K562 (cell line): ENCODE results near the gene EVA1B. TPM values are rescaled to one million over a fixed set of nuclear protein-coding genes. Genes with fewer than 3 reads are reported as not detected.

Experiments
- ATAC-seq: fragments of 200-7000 bp; cut with Tn5 transposase; 3 replicates; pipeline ENCODE4 v1.9.1; 2020; ENCODE audit warnings: moderate library complexity
- BruUV-seq: library from RNA; stranded (reverse); fragments of 400-500 nt; replicated peaks from 2 replicates; lab custom pipeline; 2021; lab: Mats Ljungman, UMichigan
- CTCF ChIA-PET: fragments of 300-600 bp; formaldehyde crosslinking; extraction: SDS; loops from one replicate; lab custom pipeline; 2021; ENCODE audit warnings: low intra/inter-chr PET ratio; lab: Yijun Ruan, JAX
- POLR2A ChIA-PET: fragments of 300-600, 350-650 bp; sonication (Branson Sonifier 250); formaldehyde crosslinking; extraction: SDS; loops from one replicate; lab custom pipeline; 2021; ENCODE audit warnings: antibody characterized with exemption, inconsistent platforms; lab: Yijun Ruan, JAX
- DNase-seq, 4 experiments: peaks; one replicate each; pipeline versions ENCODE4 v3.0.0 to v3.0.0-alpha.2; 2011 to 2018; ENCODE audit warnings: low spot score in 3 of 4, mixed read lengths in 3 of 4; ENCODE audit errors: extremely low read depth in 1 of 4
- FAIRE-seq: peaks from 2 replicates; lab custom pipeline; 2011; peaks lifted over from hg19 to GRCh38; lab: Jason Lieb, UNC
- H2AFZ ChIP-seq: 2 replicates; pipeline ENCODE4 v1.6.0; 2011; ENCODE audit warnings: low read depth, low read length, control low read depth, inconsistent platforms
- H3K27ac ChIP-seq: fragments of 200-600 bp; 3 replicates; pipeline ENCODE4 v1.8.0; 2011; ENCODE audit warnings: low read depth, mild to moderate bottlenecking, control low read depth, inconsistent platforms, low read length, moderate library complexity, mixed read lengths; ENCODE audit errors: extremely low read depth
- H3K27me3 ChIP-seq, 2 experiments: fragments of 300-600 bp in 1 of 2; 2 replicates in 1 of 2; 3 replicates in 1 of 2; pipeline versions ENCODE4 v1.6.0 to v1.8.0; 2011; ENCODE audit warnings: inconsistent platforms in 2 of 2, low read length in 2 of 2, mild to moderate bottlenecking in 1 of 2, mixed read lengths in 1 of 2, moderate library complexity in 1 of 2; ENCODE audit not compliant: control insufficient read depth in 2 of 2, insufficient read depth in 2 of 2
- H3K36me3 ChIP-seq: fragments of 300-600 bp; 3 replicates; pipeline ENCODE4 v1.8.0; 2011; ENCODE audit warnings: mild to moderate bottlenecking, low read length, inconsistent platforms; ENCODE audit not compliant: control insufficient read depth, insufficient read depth
- H3K4me1 ChIP-seq, 2 experiments: fragments of 200-600 bp in 1 of 2; replicated peaks in 1 of 2; 2 replicates in 1 of 2; 3 replicates in 1 of 2; pipeline versions ENCODE4 v1.5.1 to v1.8.0; 2011; ENCODE audit warnings: inconsistent platforms in 2 of 2, low read length in 2 of 2, mild to moderate bottlenecking in 1 of 2, mixed read lengths in 1 of 2, moderate library complexity in 1 of 2; ENCODE audit not compliant: control insufficient read depth in 2 of 2, insufficient read depth in 2 of 2
- H3K4me2 ChIP-seq: 2 replicates; pipeline ENCODE4 v1.6.1; 2011; ENCODE audit warnings: low read length, control low read depth, inconsistent platforms, mixed read lengths; ENCODE audit not compliant: insufficient read depth
- H3K4me3 ChIP-seq: fragments of 200-600 bp; sonication (generic), shearing (Covaris generic); 2 replicates; pipeline ENCODE4 v1.5.1; 2016; ENCODE audit warnings: control low read depth, inconsistent platforms
- H3K79me2 ChIP-seq: fragments of 200-600 bp; 3 replicates; pipeline ENCODE4 v1.8.0; 2011; ENCODE audit warnings: low read length, inconsistent platforms; ENCODE audit not compliant: control insufficient read depth, insufficient read depth
- H3K9ac ChIP-seq, 2 experiments: 2 replicates each; pipeline versions ENCODE4 v1.6.0 to v1.6.1; 2011; ENCODE audit warnings: low read depth in 2 of 2, low read length in 2 of 2, control low read depth in 1 of 2, inconsistent platforms in 1 of 2, mild to moderate bottlenecking in 1 of 2, mixed read lengths in 1 of 2; ENCODE audit not compliant: insufficient read depth in 1 of 2
- H3K9me1 ChIP-seq: one replicate; pipeline ENCODE4 v1.6.0; 2011; ENCODE audit warnings: inconsistent platforms, mild to moderate bottlenecking, low read length, moderate library complexity; ENCODE audit not compliant: control insufficient read depth, insufficient read depth
- H3K9me3 ChIP-seq: replicated peaks from 2 replicates; pipeline ENCODE4 v1.5.1; 2011; ENCODE audit warnings: low read depth, low read length, inconsistent platforms; ENCODE audit not compliant: control insufficient read depth, insufficient read depth
- H4K20me1 ChIP-seq: replicated peaks from 2 replicates; pipeline ENCODE4 v1.6.1; 2011; ENCODE audit warnings: low read length, inconsistent platforms, mixed read lengths; ENCODE audit not compliant: control insufficient read depth, insufficient read depth
- ADNP ChIP-seq: fragments of 200-800 bp; sonication (Bioruptor generic); IDR thresholded peaks from 2 replicates; pipeline ENCODE4 v1.6.1; 2016; ENCODE audit warnings: missing genetic modification characterization, missing compliant biosample characterization
- ATF3 ChIP-seq, 2 experiments: fragments of 450-650 bp in 1 of 2; sonication (generic) in 1 of 2; formaldehyde crosslinking in 1 of 2; IDR thresholded peaks in 1 of 2; conservative IDR thresholded peaks in 1 of 2; 2 replicates each; pipeline versions ENCODE4 v1.6.1 to v1.8.1; 2016 to 2023; ENCODE audit warnings: mild to moderate bottlenecking in 2 of 2, moderate library complexity in 2 of 2, inconsistent platforms in 1 of 2, missing genetic modification reagents in 1 of 2
- BDP1 ChIP-seq: IDR thresholded peaks from 3 replicates; pipeline ENCODE4 v1.6.1; 2011; ENCODE audit not compliant: insufficient read length, insufficient read depth
- ETV6 ChIP-seq, 3 experiments: fragments of 150-350 bp in 1 of 3; sonication (generic) in 1 of 3; formaldehyde crosslinking in 1 of 3; IDR thresholded peaks; 2 replicates each; pipeline versions ENCODE4 v1.6.1 to v1.8.0; 2014 to 2022; ENCODE audit warnings: borderline replicate concordance in 2 of 3, low read depth in 2 of 3, antibody characterized with exemption in 1 of 3, low read length in 1 of 3, mild to moderate bottlenecking in 1 of 3, missing genetic modification reagents in 1 of 3
- FOXP1 ChIP-seq: sonication (generic); formaldehyde crosslinking; IDR thresholded peaks from 2 replicates; pipeline ENCODE4 v1.8.0; 2022; ENCODE audit warnings: mild to moderate bottlenecking, missing genetic modification reagents
- POLR2G ChIP-seq: fragments of 200-400 bp; formaldehyde crosslinking; IDR thresholded peaks from 2 replicates; pipeline ENCODE4 v1.6.1; 2017; ENCODE audit warnings: low read depth, mild to moderate bottlenecking, antibody characterized with exemption, low read length, moderate library complexity
- TEAD4 ChIP-seq, 2 experiments: sonication (generic) in 1 of 2; formaldehyde crosslinking in 1 of 2; IDR thresholded peaks; 2 replicates each; pipeline versions ENCODE4 v1.6.1 to v1.8.0; 2012 to 2022; ENCODE audit warnings: borderline replicate concordance in 1 of 2, inconsistent platforms in 1 of 2, low read length in 1 of 2, mild to moderate bottlenecking in 1 of 2, missing genetic modification reagents in 1 of 2
- ZNF354B ChIP-seq: fragments of 250-450 bp; sonication (Bioruptor Pico); IDR thresholded peaks from 2 replicates; pipeline ENCODE4 v1.4.0; 2020
- WGBS: fragments of 100-300 bp; shearing (Covaris generic); methylation state at CpG from one replicate; pipeline ENCODE4 v1.1.6; 2016; ENCODE audit warnings: low coverage, mixed read lengths; ENCODE audit not compliant: insufficient coverage; ENCODE audit errors: missing lambda C conversion rate; 5-methylcytosine and 5-hydroxymethylcytosine counted together
- in situ Hi-C: fragments of 300-500 bp; cut with MboI; formaldehyde crosslinking; loops from 4 replicates; pipeline ENCODE4 v1.15.0; 2018; ENCODE audit warnings: inconsistent platforms, mixed read lengths
- intact Hi-C: fragments of 100-400 bp; cut with micrococcal nuclease; formaldehyde crosslinking; loops from 2 replicates; pipeline ENCODE4 v1.14.2; 2022
- polyA plus RNA-seq, 8 experiments: library from polyadenylated mRNA; depleted of rRNA in 4 of 8; stranded (reverse) in 5 of 8; unstranded in 3 of 8; fragments of >200 nt; fragmentation: Nextera tagmentation in 2 of 8; fragmentation: Illumina TruSeq in 1 of 8; extraction: Ambion mirVana in 2 of 8; extraction: Trizol in 1 of 8; gene quantifications; 2 replicates each; pipeline versions ENCODE4 v1.2.1 to v1.2.3, GENCODE V29; 2011 to 2014; ENCODE audit warnings: inconsistent platforms in 1 of 8, missing spikeins in 1 of 8
- total RNA-seq, 7 experiments: library from RNA; depleted of rRNA in 6 of 7; stranded (reverse); fragments of >200 nt in 6 of 7; fragmentation: Illumina TruSeq in 2 of 7; extraction: Trizol in 2 of 7; gene quantifications; 2 replicates each; pipeline versions ENCODE4 v1.2.1 to v1.2.3, GENCODE V29; 2011 to 2021; ENCODE audit warnings: low replicate concordance in 1 of 7

Gene EVA1B
- total and polyA plus RNA-seq, 9 of the 15 experiments (the other 6 are each of a cell fraction or from before 2014, with no cell fraction given) = 0.08 to 65.7 (median 2.4) TPM

DNA sequence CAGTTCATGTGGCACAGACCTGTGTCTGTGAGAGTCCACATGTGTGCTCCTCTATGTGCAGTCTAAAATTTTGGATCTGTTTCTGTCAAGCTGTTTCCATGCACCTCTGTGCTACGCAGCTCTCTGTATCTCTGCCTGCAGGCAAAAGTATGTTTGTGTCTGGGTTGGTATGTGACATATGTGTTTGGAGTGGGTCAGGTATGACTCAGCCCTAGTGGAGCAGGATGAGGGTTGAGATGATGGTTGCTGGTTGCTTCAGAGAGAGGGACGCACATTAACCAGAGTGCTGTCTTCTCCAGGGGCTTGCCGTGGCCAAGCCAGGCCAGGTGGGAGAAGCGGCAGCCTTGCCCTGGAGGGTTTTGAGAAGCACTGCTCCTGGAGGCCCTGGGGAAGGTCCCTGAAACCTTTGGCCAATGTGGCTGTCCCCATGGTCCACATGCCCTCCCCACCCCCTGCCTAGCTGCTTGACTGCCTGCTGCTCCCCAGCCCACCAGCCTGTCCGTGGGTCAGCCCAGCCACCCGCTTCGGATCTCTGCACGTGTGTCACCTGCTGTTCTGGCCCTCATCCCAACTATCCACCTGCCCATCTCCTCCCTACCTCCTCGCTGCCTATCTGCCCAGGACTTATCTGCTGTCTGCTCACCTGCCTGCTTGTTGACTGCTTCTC is 4.1 kb upstream of the EVA1B start:
- no TSS peak for BruUV-seq
- Histone ChIP-seq H3K79me2 (peaks cover 7% of the 10 kb centered on the region; the same call in 2 of the 3 replicates), H3K9me1 (no peaks in the 10 kb centered on the region), H2AFZ (no peak overlapping the region), H3K4me3 (no peak overlapping the region), H3K27me3 (no peaks in the 10 kb centered on the region), H3K4me1 (peaks cover 22 to 42% of the 10 kb centered on the region in 2 experiments), H3K9ac (peak overlapping the region in 1 of 2 experiments; percentile 24; a peak in 1 of 4 replicates), H3K27ac (no peak overlapping the region), H3K36me3 (no peaks in the 10 kb centered on the region), H4K20me1 (no peaks in the 10 kb centered on the region), H3K9me3 (no peaks in the 10 kb centered on the region), H3K4me2 (no peak overlapping the region)
- intact Hi-C loops = loop anchor here (10.0 kb wide), 1 partner anchor 443 kb away; the partner anchor contains the start of gene AGO1
- ATAC-seq (no peak), FAIRE-seq (no peak), DNase-seq (no peak)
- ChIA-PET POLR2A (interaction anchor here (0.6 to 0.9 kb wide), 3 partner anchors 9 to 476 kb away, joined by 3 to 4 read pairs (median 3); no protein-coding TSS in a partner anchor), CTCF (no interaction called here)
- no peak for TF ChIP-seq ADNP (tag)
- 0 out of 2 replicates have a peak, but pooled peaks have one; percentile 25 for TF ChIP-seq POLR2G
- TF ChIP-seq FOXP1 (CRISPR knock-in tag) = 0 out of 2 replicates have a peak, but pooled peaks have one; percentile 27
- TF ChIP-seq ETV6 (IDR thresholded peaks at IDR 0.05; ENCODE audit: borderline replicate concordance in 1 of 2, low read depth in 2 of 2, low read length in 1 of 2) = no peak
- no peak for TF ChIP-seq ETV6 (CRISPR knock-in tag; IDR thresholded peaks at IDR 0.05; ENCODE audit: borderline replicate concordance)
- no peak for TF ChIP-seq TEAD4 (IDR thresholded peaks at IDR 0.05; ENCODE audit: low read length)
- TF ChIP-seq TEAD4 (CRISPR knock-in tag; IDR thresholded peaks at IDR 0.05; ENCODE audit: borderline replicate concordance) = 0 out of 2 replicates have a peak, but pooled peaks have one; percentile 51
- TF ChIP-seq BDP1 = no peak
- TF ChIP-seq ATF3 (IDR thresholded peaks at IDR 0.05) = peak; percentile 16; the same call in 1 of the 2 replicates
- no peak for TF ChIP-seq ATF3 (CRISPR knock-in tag; conservative IDR thresholded peaks at IDR 0.05)
- no peak for TF ChIP-seq ZNF354B (CRISPR knock-in tag)
- WGBS = 73% methylated on average over 9 of the region's 9 CpGs
- in situ Hi-C loops = no loop called here
